Activated naive CD4-positive, alpha-beta T cell treated with anti-CD3 and anti-CD28 coated beads for 36 hours (primary cell): Measurements from ENCODE around the gene PDZK1. TPM values are rescaled to one million over a fixed set of nuclear protein-coding genes. Genes with fewer than 3 reads are reported as not detected.
A peak's percentile ranks its signal among the peaks of the same experiment; 100 is the strongest.

ENCODE experiments used
- CTCF ChIA-PET: fragments of 350-600 bp; sonication (Branson Sonifier 250); formaldehyde crosslinking; loops from one replicate; lab custom pipeline; 2021; ENCODE audit warnings: antibody characterized with exemption; lab: Charles Lee
- DNase-seq: peaks from one replicate; pipeline ENCODE4 v3.0.0-alpha.2; 2020
- H3K27ac Mint-ChIP-seq: one replicate; pipeline ENCODE4 v1.8.0; 2021; ENCODE audit warnings: mild to moderate bottlenecking, mixed read lengths
- H3K27me3 Mint-ChIP-seq: one replicate; pipeline ENCODE4 v1.8.0; 2021; ENCODE audit warnings: low read depth, mixed read lengths
- H3K36me3 Mint-ChIP-seq: one replicate; pipeline ENCODE4 v1.8.0; 2021; ENCODE audit warnings: low read depth, mixed read lengths
- H3K4me1 Mint-ChIP-seq: one replicate; pipeline ENCODE4 v1.8.0; 2021; ENCODE audit warnings: low read depth, mixed read lengths
- H3K4me3 Mint-ChIP-seq: one replicate; pipeline ENCODE4 v1.8.0; 2021; ENCODE audit warnings: mild to moderate bottlenecking, moderate library complexity, mixed read lengths
- H3K9me3 Mint-ChIP-seq: one replicate; pipeline ENCODE4 v1.8.0; 2021; ENCODE audit warnings: mixed read lengths
- intact Hi-C: fragments of 100-400 bp; cut with micrococcal nuclease; formaldehyde crosslinking; loops from one replicate; pipeline ENCODE4 v1.15.1; 2023
- total RNA-seq, 2 experiments: library from RNA; stranded (reverse); gene quantifications; one replicate each; pipeline ENCODE4 v1.2.3, GENCODE V29; 2021

Gene PDZK1
- total RNA-seq, 2 experiments from 2014 or later = not detected

DNA sequence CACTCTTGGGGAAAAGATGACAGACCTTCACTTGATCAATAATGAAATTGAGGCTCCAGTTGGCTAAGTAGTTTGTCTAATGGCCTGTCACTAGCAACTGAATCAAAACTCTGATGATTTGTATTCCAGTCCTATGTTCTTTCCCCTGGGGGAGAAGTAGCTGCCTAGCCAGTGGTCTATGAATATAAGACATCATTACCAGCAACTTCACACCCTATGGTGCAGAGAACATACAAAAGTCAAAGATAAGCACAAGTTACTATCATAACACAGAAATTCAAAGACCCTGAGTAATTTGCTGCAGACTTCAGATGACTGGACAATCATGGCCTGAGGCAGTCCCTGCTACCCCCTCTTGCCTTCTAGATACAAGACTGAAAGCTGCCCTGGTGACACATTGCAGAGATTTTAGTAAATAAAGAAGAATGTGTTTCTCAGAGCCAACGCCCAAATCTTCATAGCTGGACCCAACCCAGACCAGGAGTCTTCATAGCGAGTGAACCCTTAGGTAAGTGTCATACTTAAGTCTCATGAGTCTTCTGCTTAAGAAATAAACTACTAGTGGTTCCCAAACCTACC lies 993 bp downstream of the PDZK1 start:
- H3K27me3 Mint-ChIP-seq = no peaks in the 10 kb centered on the region
- no peak overlapping the region for H3K4me3 Mint-ChIP-seq
- no peak for DNase-seq
- intact Hi-C loops = no loop called here
- CTCF ChIA-PET = interaction anchor here (2.0 kb wide), 1 partner anchor 14 kb away, joined by 8 read pairs; no protein-coding TSS in a partner anchor
- no peaks in the 10 kb centered on the region for H3K4me1 Mint-ChIP-seq
- H3K27ac Mint-ChIP-seq = no peak overlapping the region
- H3K36me3 Mint-ChIP-seq = no peaks in the 10 kb centered on the region
- no peaks in the 10 kb centered on the region for H3K9me3 Mint-ChIP-seq

DNA sequence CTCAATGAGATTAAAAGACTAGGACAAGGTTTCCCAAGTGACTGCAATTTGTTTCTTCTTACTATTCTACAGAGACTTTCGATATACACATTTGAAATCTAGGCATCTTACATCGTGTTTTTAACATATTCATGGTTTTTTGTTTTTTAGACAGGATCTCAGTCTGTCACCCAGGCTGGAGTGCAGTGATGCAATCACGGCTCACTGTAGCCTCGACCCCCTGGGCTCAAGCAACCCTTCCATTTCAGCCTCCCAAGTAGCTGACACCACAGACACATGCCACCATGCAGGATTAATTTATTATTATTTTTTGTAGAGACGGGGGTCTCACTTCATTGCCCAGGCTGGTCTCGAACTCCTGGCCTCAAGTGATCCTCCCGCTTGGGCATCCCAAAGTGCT lies 1.5 kb downstream of the PDZK1 start:
- H3K9me3 Mint-ChIP-seq = no peaks in the 10 kb centered on the region
- CTCF ChIA-PET = interaction anchor here (2.0 kb wide), 1 partner anchor 15 kb away, joined by 8 read pairs; no protein-coding TSS in a partner anchor
- no peak overlapping the region for H3K27ac Mint-ChIP-seq
- H3K4me1 Mint-ChIP-seq = no peaks in the 10 kb centered on the region
- H3K36me3 Mint-ChIP-seq = no peaks in the 10 kb centered on the region
- no peaks in the 10 kb centered on the region for H3K27me3 Mint-ChIP-seq
- no peak for DNase-seq
- intact Hi-C loops = no loop called here
- no peak overlapping the region for H3K4me3 Mint-ChIP-seq

- no peak for DNase-seq
- Mint-ChIP-seq H3K36me3 (no peaks in the 10 kb centered on the region), H3K27ac (no peak overlapping the region), H3K4me3 (no peak overlapping the region), H3K9me3 (no peaks in the 10 kb centered on the region), H3K27me3 (no peaks in the 10 kb centered on the region), H3K4me1 (no peaks in the 10 kb centered on the region)
- intact Hi-C loops = no loop called here
- CTCF ChIA-PET = no interaction called here
Measured at GRCh38 chr1:145702826-145703225, 4.3 kb downstream of the PDZK1 start.

GRCh38 chr1:145702052-145702451 lies 5.1 kb downstream of the PDZK1 start:
- CTCF ChIA-PET = no interaction called here
- DNase-seq = no peak
- H3K9me3 Mint-ChIP-seq = no peaks in the 10 kb centered on the region
- no peaks in the 10 kb centered on the region for H3K36me3 Mint-ChIP-seq
- H3K4me1 Mint-ChIP-seq = no peaks in the 10 kb centered on the region
- intact Hi-C loops = no loop called here
- H3K27me3 Mint-ChIP-seq = no peaks in the 10 kb centered on the region
- H3K4me3 Mint-ChIP-seq = no peak overlapping the region
- no peak overlapping the region for H3K27ac Mint-ChIP-seq

GRCh38 chr1:145701306-145701862 lies 5.8 kb downstream of the PDZK1 start:
- Mint-ChIP-seq H3K4me1 (no peaks in the 10 kb centered on the region), H3K27me3 (no peaks in the 10 kb centered on the region), H3K36me3 (no peaks in the 10 kb centered on the region), H3K4me3 (no peak overlapping the region), H3K9me3 (no peaks in the 10 kb centered on the region), H3K27ac (no peak overlapping the region)
- CTCF ChIA-PET = no interaction called here
- no peak for DNase-seq
- intact Hi-C loops = no loop called here

GRCh38 chr1:145696630-145696960 lies 10.6 kb downstream of the PDZK1 start:
- Mint-ChIP-seq H3K9me3 (no peaks in the 10 kb centered on the region), H3K36me3 (no peaks in the 10 kb centered on the region), H3K27me3 (no peaks in the 10 kb centered on the region), H3K27ac (no peak overlapping the region), H3K4me1 (no peaks in the 10 kb centered on the region), H3K4me3 (no peak overlapping the region)
- no peak for DNase-seq
- intact Hi-C loops = no loop called here
- CTCF ChIA-PET = no interaction called here

- no peaks in the 10 kb centered on the region for H3K36me3 Mint-ChIP-seq
- no peaks in the 10 kb centered on the region for H3K9me3 Mint-ChIP-seq
- H3K4me1 Mint-ChIP-seq = peaks cover under 1% of the 10 kb centered on the region
- no peak for DNase-seq
- intact Hi-C loops = no loop called here
- H3K4me3 Mint-ChIP-seq = no peak overlapping the region
- CTCF ChIA-PET = no interaction called here
- H3K27me3 Mint-ChIP-seq = no peaks in the 10 kb centered on the region
- H3K27ac Mint-ChIP-seq = no peak overlapping the region
Measured at GRCh38 chr1:145695821-145696629, 11.1 kb downstream of the PDZK1 start.

DNA sequence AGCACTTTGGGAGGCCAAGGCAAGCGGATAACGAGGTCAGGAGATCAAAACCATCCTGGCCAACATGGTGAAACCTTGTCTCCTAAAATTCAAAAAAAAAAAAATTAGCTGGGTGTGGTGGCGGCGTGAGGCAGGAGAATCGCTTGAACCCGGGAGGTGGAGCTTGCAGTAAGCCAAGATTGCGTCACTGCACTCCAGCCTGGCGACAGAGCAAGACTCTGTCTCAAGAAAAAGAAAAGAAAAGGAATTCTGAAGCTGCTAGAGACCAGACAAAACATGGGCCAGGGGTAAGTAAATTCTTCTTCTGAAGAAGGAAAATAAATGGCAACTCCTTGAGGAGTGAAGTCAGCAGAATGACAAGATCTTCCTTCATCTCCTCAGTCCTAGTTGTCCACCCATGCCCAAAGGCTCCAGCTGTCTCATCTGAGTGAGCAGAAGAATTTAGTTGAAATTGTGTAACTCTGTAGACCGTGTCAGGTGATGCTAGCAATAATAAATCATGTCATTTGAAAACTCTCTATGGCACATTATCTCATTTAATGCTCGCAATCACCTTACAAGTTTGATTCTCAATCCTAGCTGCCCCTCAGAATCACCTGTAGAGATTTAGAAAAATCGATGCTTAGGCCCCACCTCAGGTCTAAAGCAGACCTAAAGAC lies 14.3 kb downstream of the PDZK1 start:
- CTCF ChIA-PET = interaction anchor here (1.1 to 5.4 kb wide), 2 partner anchors 11 to 28 kb away, joined by 3 to 26 read pairs; no protein-coding TSS in a partner anchor
- intact Hi-C loops = no loop called here
- H3K27me3 Mint-ChIP-seq = no peaks in the 10 kb centered on the region
- DNase-seq = no peak
- H3K4me1 Mint-ChIP-seq = peaks cover 22% of the 10 kb centered on the region
- no peak overlapping the region for H3K27ac Mint-ChIP-seq
- H3K36me3 Mint-ChIP-seq = no peaks in the 10 kb centered on the region
- no peak overlapping the region for H3K4me3 Mint-ChIP-seq
- no peaks in the 10 kb centered on the region for H3K9me3 Mint-ChIP-seq

DNA sequence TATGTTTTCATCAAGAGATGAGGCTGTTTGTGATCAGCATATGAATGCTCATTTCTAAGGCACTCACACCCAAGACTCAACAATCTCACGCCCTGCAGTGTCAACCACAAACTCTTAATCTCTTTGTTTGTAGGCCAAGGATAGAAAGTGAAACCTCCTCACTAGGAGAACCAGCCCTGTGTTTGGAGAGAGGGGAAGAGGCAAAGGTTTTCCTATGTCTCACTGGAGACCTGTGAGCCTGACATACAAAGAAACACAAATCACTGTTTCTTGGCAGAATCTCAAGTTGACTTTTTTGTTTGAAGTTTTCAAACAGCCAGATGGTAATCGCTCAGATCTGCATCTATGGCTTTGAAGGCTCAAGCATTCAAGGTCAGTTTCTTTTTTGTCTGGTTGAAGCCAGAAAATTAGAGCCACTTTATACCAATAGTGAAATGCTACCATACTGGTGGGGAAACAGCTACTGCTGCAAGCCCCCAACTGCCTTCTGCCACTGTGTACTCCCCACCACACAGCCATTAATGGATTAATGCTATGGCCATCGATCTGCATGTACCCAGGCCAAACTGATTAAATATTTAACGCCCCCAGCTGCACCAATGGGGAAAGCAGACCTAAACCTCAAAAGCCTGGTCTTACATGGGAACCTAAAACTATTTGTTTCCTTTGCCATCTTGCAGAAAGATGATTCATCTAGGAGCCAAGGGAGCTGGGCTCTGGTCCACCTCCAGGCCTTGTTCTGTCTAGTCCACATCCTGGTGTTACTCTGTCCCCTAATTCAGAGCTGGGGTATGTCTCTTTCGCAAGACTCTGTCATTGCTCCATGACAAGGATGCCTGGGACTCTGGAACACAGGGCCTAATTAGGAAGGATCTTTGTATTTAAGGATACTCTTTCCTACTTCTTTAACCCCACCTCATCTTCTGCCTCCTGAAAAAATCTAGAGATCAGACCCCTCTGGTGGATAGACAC lies 16.3 kb downstream of the PDZK1 start:
- Mint-ChIP-seq H3K4me1 (peaks cover 22% of the 10 kb centered on the region), H3K4me3 (no peak overlapping the region), H3K9me3 (no peaks in the 10 kb centered on the region), H3K27me3 (no peaks in the 10 kb centered on the region), H3K27ac (no peak overlapping the region), H3K36me3 (no peaks in the 10 kb centered on the region)
- intact Hi-C loops = no loop called here
- DNase-seq = peak; percentile 65
- CTCF ChIA-PET = interaction anchor here (1.2 to 5.4 kb wide), 3 partner anchors 9 to 30 kb away, joined by 4 to 26 read pairs (median 5); partner anchors contain the start of gene CD160

DNA sequence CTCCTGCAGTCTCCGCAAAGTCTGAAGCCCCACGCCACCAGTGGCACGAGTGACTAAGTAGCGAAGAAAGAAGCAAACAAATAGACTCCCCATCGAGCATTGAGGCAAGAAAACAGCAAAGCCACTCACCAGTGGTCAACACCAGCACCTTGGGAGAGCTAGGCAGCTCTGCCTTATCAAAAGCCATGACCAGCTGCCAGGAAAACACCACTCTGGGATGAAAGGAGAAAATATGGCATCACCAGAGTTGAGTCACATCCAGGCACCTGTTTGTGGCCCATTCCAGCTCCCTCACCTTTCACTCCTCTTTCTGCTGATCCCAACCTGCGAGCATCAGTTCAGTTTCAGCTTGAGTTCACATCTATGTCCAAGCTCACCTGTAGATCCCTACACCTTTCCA lies 17.2 kb downstream of the PDZK1 start:
- Mint-ChIP-seq H3K4me3 (no peak overlapping the region), H3K4me1 (peaks cover 22% of the 10 kb centered on the region), H3K9me3 (no peaks in the 10 kb centered on the region), H3K36me3 (no peaks in the 10 kb centered on the region), H3K27me3 (no peaks in the 10 kb centered on the region), H3K27ac (peak overlapping the region; percentile 19)
- CTCF ChIA-PET = interaction anchor here (1.2 to 5.4 kb wide), 2 partner anchors 29 to 31 kb away, joined by 5 to 26 read pairs; partner anchors contain the start of gene CD160
- no peak for DNase-seq
- intact Hi-C loops = no loop called here

DNA sequence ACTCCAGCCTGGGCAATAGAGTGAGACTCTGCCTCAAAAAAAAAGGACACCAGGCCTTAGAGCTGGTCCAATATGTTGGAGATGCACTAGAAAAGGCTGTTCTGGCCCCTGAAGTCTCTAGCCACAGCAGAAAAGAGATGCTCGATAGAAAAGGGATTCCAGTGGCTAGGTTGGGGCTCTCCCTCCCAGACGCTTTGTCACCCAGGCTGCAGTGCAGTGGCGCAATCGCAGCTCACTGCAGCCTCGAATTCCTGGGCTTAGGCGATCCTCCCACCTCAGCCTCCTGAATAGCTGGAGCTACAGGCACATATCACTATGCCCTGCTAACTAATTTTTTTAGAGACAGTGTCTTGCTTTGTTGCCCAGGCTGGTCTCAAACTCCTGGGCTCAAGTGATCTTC lies 18.2 kb downstream of the PDZK1 start:
- no peaks in the 10 kb centered on the region for H3K36me3 Mint-ChIP-seq
- DNase-seq = no peak
- no peak overlapping the region for H3K27ac Mint-ChIP-seq
- CTCF ChIA-PET = interaction anchor here (5.4 kb wide), 1 partner anchor 32 kb away, joined by 26 read pairs; no protein-coding TSS in a partner anchor
- intact Hi-C loops = no loop called here
- H3K27me3 Mint-ChIP-seq = no peaks in the 10 kb centered on the region
- H3K9me3 Mint-ChIP-seq = no peaks in the 10 kb centered on the region
- peaks cover 22% of the 10 kb centered on the region for H3K4me1 Mint-ChIP-seq
- no peak overlapping the region for H3K4me3 Mint-ChIP-seq
